MM.1S (cell line): Measurements from ENCODE around the gene PRR23E.

ENCODE experiments used
- DNase-seq: peaks from one replicate; pipeline ENCODE4 v3.0.0-alpha.2; 2015
- H2AFZ ChIP-seq: fragments of 300-600 bp; sonication (generic); 2 replicates; pipeline ENCODE4 v1.6.0; 2016; ENCODE audit warnings: antibody characterized with exemption, low read length
- H3F3A ChIP-seq: fragments of 300-600 bp; sonication (generic); 2 replicates; pipeline ENCODE4 v1.6.1; 2016; ENCODE audit warnings: mild to moderate bottlenecking, antibody characterized with exemption, low read length, moderate library complexity, mixed read lengths; ENCODE audit not compliant: insufficient read depth
- H3K27ac ChIP-seq: fragments of 300-600 bp; sonication (generic); 2 replicates; pipeline ENCODE4 v1.5.1; 2016; ENCODE audit warnings: mild to moderate bottlenecking, low read length
- H3K27me3 ChIP-seq: fragments of 300-600 bp; sonication (generic); replicated peaks from 2 replicates; pipeline ENCODE4 v1.6.0; 2016; ENCODE audit warnings: low read length; ENCODE audit not compliant: insufficient read depth
- H3K36me3 ChIP-seq: fragments of 300-600 bp; sonication (generic); replicated peaks from 2 replicates; pipeline ENCODE4 v1.6.1; 2016; ENCODE audit warnings: mild to moderate bottlenecking, low read length, mixed read lengths; ENCODE audit not compliant: insufficient read depth
- H3K4me1 ChIP-seq: fragments of 300-600 bp; sonication (generic); 2 replicates; pipeline ENCODE4 v1.6.1; 2016; ENCODE audit warnings: low read length, mixed read lengths
- H3K4me2 ChIP-seq: fragments of 300-600 bp; sonication (generic); 2 replicates; pipeline ENCODE4 v1.6.0; 2016; ENCODE audit warnings: low read depth, low read length
- H3K4me3 ChIP-seq: fragments of 300-600 bp; sonication (generic); 2 replicates; pipeline ENCODE4 v1.5.1; 2016; ENCODE audit warnings: low read length, mixed read lengths
- H3K79me2 ChIP-seq: fragments of 300-600 bp; sonication (generic); 2 replicates; pipeline ENCODE4 v1.6.1; 2016; ENCODE audit warnings: mixed run types, low read length, mixed read lengths
- H3K9ac ChIP-seq: fragments of 300-600 bp; sonication (generic); 2 replicates; pipeline ENCODE4 v1.6.1; 2016; ENCODE audit warnings: low read length, mixed read lengths
- H3K9me2 ChIP-seq: fragments of 300-600 bp; sonication (generic); replicated peaks from 2 replicates; pipeline ENCODE4 v1.6.1; 2016; ENCODE audit warnings: mild to moderate bottlenecking, low read length, mixed read lengths; ENCODE audit not compliant: insufficient read depth
- H3K9me3 ChIP-seq: fragments of 300-600 bp; sonication (generic); replicated peaks from 2 replicates; pipeline ENCODE4 v1.6.1; 2016; ENCODE audit warnings: mild to moderate bottlenecking, low read length, mixed read lengths; ENCODE audit not compliant: insufficient read depth
- H4K20me1 ChIP-seq: fragments of 300-600 bp; sonication (generic); 2 replicates; pipeline ENCODE4 v1.6.1; 2016; ENCODE audit warnings: mild to moderate bottlenecking, low read length, moderate library complexity, mixed read lengths; ENCODE audit not compliant: insufficient read depth
- EZH2 ChIP-seq: fragments of 300-600 bp; sonication (generic); optimal IDR thresholded peaks from 2 replicates; pipeline ENCODE3; 2017; ENCODE audit warnings: low read depth, mild to moderate bottlenecking, antibody characterized with exemption, low read length, mixed read lengths
- EZH2phosphoT487 ChIP-seq: fragments of 300-600 bp; sonication (generic); IDR thresholded peaks from 2 replicates; pipeline ENCODE4 v1.6.1; 2018; ENCODE audit warnings: antibody characterized with exemption, low read length
- TF ChIP-seq, protein P1 (sequence below): fragments of 300-600 bp; sonication (generic); IDR thresholded peaks from 2 replicates; pipeline ENCODE4 v1.5.1; 2016; ENCODE audit warnings: antibody characterized with exemption, low read length, mixed read lengths

PRR23E gene

GRCh38 chr3:127171320-127171719, 21.6 kb upstream of the PRR23E start:
- Histone ChIP-seq H3F3A (no peaks in the 10 kb centered on the region), H3K4me2 (no peak overlapping the region), H4K20me1 (no peaks in the 10 kb centered on the region), H3K27ac (no peak overlapping the region), H3K9me3 (no peaks in the 10 kb centered on the region), H3K79me2 (no peaks in the 10 kb centered on the region), H3K9me2 (no peaks in the 10 kb centered on the region), H3K4me1 (no peaks in the 10 kb centered on the region), H3K27me3 (peaks cover 8% of the 10 kb centered on the region), H3K9ac (no peak overlapping the region), H2AFZ (no peak overlapping the region), H3K4me3 (no peak overlapping the region), H3K36me3 (no peaks in the 10 kb centered on the region)
- no peak for DNase-seq
- TF ChIP-seq EZH2phosphoT487 (no peak), EZH2 (no peak)
- TF ChIP-seq, protein P1, sequence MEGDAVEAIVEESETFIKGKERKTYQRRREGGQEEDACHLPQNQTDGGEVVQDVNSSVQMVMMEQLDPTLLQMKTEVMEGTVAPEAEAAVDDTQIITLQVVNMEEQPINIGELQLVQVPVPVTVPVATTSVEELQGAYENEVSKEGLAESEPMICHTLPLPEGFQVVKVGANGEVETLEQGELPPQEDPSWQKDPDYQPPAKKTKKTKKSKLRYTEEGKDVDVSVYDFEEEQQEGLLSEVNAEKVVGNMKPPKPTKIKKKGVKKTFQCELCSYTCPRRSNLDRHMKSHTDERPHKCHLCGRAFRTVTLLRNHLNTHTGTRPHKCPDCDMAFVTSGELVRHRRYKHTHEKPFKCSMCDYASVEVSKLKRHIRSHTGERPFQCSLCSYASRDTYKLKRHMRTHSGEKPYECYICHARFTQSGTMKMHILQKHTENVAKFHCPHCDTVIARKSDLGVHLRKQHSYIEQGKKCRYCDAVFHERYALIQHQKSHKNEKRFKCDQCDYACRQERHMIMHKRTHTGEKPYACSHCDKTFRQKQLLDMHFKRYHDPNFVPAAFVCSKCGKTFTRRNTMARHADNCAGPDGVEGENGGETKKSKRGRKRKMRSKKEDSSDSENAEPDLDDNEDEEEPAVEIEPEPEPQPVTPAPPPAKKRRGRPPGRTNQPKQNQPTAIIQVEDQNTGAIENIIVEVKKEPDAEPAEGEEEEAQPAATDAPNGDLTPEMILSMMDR: no peak

DNA sequence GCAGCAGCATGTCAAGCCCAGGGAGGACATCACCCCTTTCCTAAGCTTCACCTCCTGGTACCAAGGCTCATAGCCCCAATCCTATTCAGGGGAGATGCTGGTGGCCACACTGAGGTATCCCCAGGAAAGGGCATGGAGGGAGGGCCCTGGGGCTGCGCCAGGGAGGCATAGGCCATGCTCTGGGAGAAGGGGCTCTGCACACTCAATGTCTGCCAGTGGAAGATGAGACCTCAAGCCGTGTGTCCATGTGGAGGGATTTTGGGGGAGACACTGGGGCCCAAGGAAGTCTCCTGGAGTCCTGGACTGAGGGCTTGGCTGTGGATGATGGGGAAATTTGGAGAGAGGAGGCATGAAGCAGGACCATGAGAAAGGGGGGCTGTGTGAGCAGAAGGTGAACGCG, 21.2 kb upstream of the PRR23E start:
- Histone ChIP-seq H4K20me1 (no peaks in the 10 kb centered on the region), H3K9me2 (no peaks in the 10 kb centered on the region)

GRCh38 chr3:127172211-127172610, 20.7 kb upstream of the PRR23E start:
- no peaks in the 10 kb centered on the region for H3K79me2 ChIP-seq
- H2AFZ ChIP-seq: no peak overlapping the region
- H3K4me3 ChIP-seq: no peak overlapping the region
- no peaks in the 10 kb centered on the region for H3K4me1 ChIP-seq
- no peak overlapping the region for H3K9ac ChIP-seq
- H4K20me1 ChIP-seq: no peaks in the 10 kb centered on the region
- no peak overlapping the region for H3K4me2 ChIP-seq
- H3K27ac ChIP-seq: no peak overlapping the region
- H3F3A ChIP-seq: no peaks in the 10 kb centered on the region
- TF ChIP-seq, protein P1: no peak
- TF ChIP-seq EZH2: no peak
- TF ChIP-seq EZH2phosphoT487: no peak
- no peak for DNase-seq
- H3K9me3 ChIP-seq: no peaks in the 10 kb centered on the region
- peaks cover 8% of the 10 kb centered on the region for H3K27me3 ChIP-seq
- H3K36me3 ChIP-seq: no peaks in the 10 kb centered on the region
- no peaks in the 10 kb centered on the region for H3K9me2 ChIP-seq

More for the DNA sequence above, 21.2 kb upstream of the PRR23E start:
- Histone ChIP-seq H3K79me2 (no peaks in the 10 kb centered on the region), H3K27ac (no peak overlapping the region), H3K9me3 (no peaks in the 10 kb centered on the region), H3K27me3 (peaks cover 8% of the 10 kb centered on the region), H3K4me3 (no peak overlapping the region), H3K4me2 (no peak overlapping the region), H3K9ac (no peak overlapping the region), H3F3A (no peaks in the 10 kb centered on the region), H2AFZ (no peak overlapping the region), H3K36me3 (no peaks in the 10 kb centered on the region), H3K4me1 (no peaks in the 10 kb centered on the region)
- no peak for DNase-seq
- TF ChIP-seq EZH2phosphoT487 (no peak), EZH2 (no peak)
- TF ChIP-seq, protein P1: no peak
